Chondrocyte (in vitro differentiated cells): Measurements from ENCODE around the gene RFNG. TPM values are rescaled to one million over a fixed set of nuclear protein-coding genes. Genes with fewer than 3 reads are reported as not detected.

ENCODE experiments used
- DNase-seq: peaks from one replicate; pipeline ENCODE4 v3.0.0; 2021; ENCODE audit warnings: mixed read lengths, low spot score
- H3K27ac Mint-ChIP-seq: one replicate; pipeline ENCODE4 v1.8.0; 2021; ENCODE audit warnings: mild to moderate bottlenecking, moderate library complexity, mixed read lengths; ENCODE audit not compliant: unreplicated experiment
- H3K27me3 Mint-ChIP-seq: 2 replicates; pipeline ENCODE4 v1.8.0; 2021; ENCODE audit warnings: low read depth, mixed read lengths
- H3K36me3 Mint-ChIP-seq: 2 replicates; pipeline ENCODE4 v1.8.0; 2021; ENCODE audit warnings: low read depth, mixed read lengths
- H3K4me1 Mint-ChIP-seq: 2 replicates; pipeline ENCODE4 v1.8.0; 2021; ENCODE audit warnings: low read depth, mild to moderate bottlenecking, mixed read lengths
- H3K4me3 Mint-ChIP-seq: one replicate; pipeline ENCODE4 v1.8.0; 2021; ENCODE audit warnings: mild to moderate bottlenecking, moderate library complexity, mixed read lengths; ENCODE audit not compliant: unreplicated experiment
- H3K9me3 Mint-ChIP-seq: 2 replicates; pipeline ENCODE4 v1.8.0; 2021; ENCODE audit warnings: low read depth, mixed read lengths
- total RNA-seq: library from RNA; stranded (reverse); gene quantifications from 3 replicates; pipeline ENCODE4 v1.2.1, GENCODE V29; 2021
- TF ChIP-seq, protein P1 (sequence below): fragments of 200-600 bp; sonication (generic); IDR thresholded peaks from 2 replicates; pipeline ENCODE4 v1.5.0; 2021; ENCODE audit warnings: antibody characterized with exemption, mild to moderate bottlenecking, moderate library complexity

The RFNG gene
- total RNA-seq, 1 donor from 2014 or later, result 47.4 TPM

DNA sequence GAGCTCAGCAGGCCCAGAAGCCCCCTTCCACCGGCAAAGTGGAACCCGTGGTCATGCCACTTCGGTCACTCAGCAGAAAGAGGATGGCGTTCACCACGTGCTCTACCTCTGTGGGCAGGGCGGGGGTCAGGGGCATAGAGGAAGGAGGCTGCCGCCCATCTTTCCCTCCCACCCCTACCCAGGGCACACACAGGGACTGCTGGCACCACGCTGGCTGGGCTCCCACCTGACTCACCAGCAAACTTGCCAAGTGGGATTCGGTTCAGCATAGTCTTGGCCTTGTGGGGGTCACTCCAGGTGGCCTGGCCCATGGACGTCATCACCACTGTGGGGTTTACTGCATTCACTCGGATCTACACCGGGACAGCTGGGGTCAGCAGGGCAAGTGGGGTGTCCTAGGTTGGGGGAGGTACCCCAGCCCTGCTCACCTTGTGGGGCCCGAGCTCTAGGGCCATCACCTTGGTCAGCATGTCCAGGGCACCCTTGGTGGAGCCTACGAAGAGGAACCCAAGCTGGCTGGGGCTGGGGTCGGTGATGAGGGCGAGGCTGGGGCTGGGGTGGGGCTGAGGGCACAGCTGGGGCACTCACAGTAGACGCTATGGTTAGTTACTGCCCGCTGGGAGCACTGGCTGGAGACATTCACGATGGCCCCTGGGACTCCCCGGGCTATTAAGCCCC is 15.5 kb downstream of the RFNG start:
- no peak overlapping the region for H3K27ac Mint-ChIP-seq
- TF ChIP-seq, protein P1, sequence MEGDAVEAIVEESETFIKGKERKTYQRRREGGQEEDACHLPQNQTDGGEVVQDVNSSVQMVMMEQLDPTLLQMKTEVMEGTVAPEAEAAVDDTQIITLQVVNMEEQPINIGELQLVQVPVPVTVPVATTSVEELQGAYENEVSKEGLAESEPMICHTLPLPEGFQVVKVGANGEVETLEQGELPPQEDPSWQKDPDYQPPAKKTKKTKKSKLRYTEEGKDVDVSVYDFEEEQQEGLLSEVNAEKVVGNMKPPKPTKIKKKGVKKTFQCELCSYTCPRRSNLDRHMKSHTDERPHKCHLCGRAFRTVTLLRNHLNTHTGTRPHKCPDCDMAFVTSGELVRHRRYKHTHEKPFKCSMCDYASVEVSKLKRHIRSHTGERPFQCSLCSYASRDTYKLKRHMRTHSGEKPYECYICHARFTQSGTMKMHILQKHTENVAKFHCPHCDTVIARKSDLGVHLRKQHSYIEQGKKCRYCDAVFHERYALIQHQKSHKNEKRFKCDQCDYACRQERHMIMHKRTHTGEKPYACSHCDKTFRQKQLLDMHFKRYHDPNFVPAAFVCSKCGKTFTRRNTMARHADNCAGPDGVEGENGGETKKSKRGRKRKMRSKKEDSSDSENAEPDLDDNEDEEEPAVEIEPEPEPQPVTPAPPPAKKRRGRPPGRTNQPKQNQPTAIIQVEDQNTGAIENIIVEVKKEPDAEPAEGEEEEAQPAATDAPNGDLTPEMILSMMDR, result no peak
- H3K9me3 Mint-ChIP-seq, result no peaks in the 10 kb centered on the region
- peak overlapping the region; percentile 70 for H3K4me3 Mint-ChIP-seq
- H3K4me1 Mint-ChIP-seq, result peaks cover 14% of the 10 kb centered on the region
- DNase-seq, result no peak
- H3K27me3 Mint-ChIP-seq, result no peaks in the 10 kb centered on the region
- no peaks in the 10 kb centered on the region for H3K36me3 Mint-ChIP-seq

DNA sequence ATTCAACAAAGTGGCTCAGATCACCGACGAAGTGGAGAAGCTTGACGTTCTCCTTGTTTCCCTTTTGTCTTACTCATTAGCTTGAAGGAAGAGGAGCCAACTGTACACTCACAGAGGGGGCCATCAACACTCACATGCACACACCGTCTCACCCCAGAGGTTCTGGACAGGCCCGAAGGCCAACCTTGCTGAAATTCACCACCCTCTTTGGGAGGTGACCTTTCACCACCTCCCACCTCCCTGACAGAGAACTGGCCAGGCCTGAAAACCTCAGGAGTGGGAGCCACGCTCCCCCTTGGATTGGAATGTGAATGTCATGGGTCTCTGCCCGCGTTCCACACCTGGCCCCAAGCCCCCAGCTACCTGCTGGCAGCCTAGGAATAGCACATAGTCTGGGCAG is 16.1 kb downstream of the RFNG start:
- H3K4me3 Mint-ChIP-seq, result no peak overlapping the region
- no peaks in the 10 kb centered on the region for H3K27me3 Mint-ChIP-seq
- H3K9me3 Mint-ChIP-seq, result no peaks in the 10 kb centered on the region
- TF ChIP-seq, protein P1, result no peak
- H3K4me1 Mint-ChIP-seq, result peaks cover 16% of the 10 kb centered on the region
- DNase-seq, result no peak
- no peak overlapping the region for H3K27ac Mint-ChIP-seq
- no peaks in the 10 kb centered on the region for H3K36me3 Mint-ChIP-seq

DNA sequence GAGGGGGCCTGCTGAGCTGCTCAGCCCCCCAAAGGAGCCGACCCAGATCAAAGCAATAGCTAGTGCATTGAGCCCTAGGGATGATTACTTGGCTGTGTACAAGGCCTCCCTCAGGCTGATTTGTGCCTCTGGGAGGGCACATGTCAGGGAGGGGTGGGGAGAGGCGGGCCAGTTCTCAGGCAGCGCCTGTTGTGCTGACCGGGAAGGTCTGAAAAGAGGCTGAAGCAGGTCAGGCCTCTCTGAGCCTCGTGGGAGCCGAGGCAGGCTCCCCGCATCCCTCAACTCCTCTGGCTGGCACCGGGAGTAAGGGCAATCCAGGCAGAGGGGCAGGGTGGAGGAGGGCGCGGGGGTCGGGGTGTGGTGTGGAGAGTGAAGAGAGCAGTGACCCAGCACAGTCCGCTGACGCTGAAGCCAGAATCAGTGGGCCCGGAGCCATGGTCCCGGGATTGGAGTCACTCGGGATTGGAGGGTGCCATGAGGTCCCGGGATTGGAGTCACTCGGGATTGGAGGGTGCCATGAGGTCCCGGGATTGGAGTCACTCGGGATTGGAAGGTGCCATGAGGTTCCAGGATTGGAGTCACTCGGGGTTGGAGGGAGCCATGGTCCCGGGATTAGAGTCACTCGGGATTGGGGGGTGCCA is 17.1 kb downstream of the RFNG start:
- Mint-ChIP-seq H3K4me1 (peaks cover 19% of the 10 kb centered on the region), H3K27ac (no peak overlapping the region), H3K4me3 (no peak overlapping the region), H3K9me3 (no peaks in the 10 kb centered on the region), H3K36me3 (no peaks in the 10 kb centered on the region), H3K27me3 (no peaks in the 10 kb centered on the region)
- DNase-seq, result no peak
- TF ChIP-seq, protein P1, result no peak

DNA sequence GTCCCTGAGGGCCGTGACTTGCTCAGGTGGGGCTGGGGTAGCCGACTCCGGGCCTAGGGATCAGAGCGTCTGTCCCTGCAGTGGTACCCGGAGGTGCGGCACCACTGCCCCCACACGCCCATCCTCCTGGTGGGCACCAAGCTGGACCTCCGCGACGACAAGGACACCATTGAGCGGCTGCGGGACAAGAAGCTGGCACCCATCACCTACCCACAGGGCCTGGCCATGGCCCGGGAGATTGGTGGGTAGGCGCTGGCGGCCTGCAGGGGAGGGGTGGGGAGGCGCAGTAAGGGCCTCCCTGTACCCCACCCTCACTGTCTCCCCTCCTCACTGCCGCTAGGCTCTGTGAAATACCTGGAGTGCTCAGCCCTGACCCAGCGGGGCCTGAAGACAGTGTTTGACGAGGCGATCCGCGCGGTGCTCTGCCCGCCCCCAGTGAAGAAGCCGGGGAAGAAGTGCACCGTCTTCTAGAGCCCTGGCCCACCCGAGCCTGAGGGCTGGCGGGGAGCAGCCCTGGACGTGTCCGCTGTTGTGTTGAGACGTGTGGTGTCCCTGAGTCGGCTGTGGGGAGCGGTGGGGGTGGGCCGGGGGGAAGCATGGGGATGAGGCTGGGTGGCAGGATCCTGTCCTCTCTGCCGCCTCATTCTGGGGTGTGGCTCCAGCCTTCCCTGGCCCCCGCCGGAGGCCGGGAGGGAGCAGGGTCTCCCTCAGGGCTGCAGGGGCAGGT is 18.1 kb downstream of the RFNG start:
- H3K27ac Mint-ChIP-seq, result no peak overlapping the region

More for the DNA sequence above, 18.1 kb downstream of the RFNG start:
- Mint-ChIP-seq H3K4me3 (peak overlapping the region; percentile 61), H3K9me3 (no peaks in the 10 kb centered on the region), H3K27me3 (no peaks in the 10 kb centered on the region), H3K36me3 (no peaks in the 10 kb centered on the region), H3K4me1 (peaks cover 19% of the 10 kb centered on the region)
- no peak for DNase-seq
- TF ChIP-seq, protein P1, result no peak
